CD4-positive, alpha-beta T cell (primary cell): ENCODE results near the gene FAM163B. TPM values are rescaled to one million over a fixed set of nuclear protein-coding genes. Genes with fewer than 3 reads are reported as not detected.

Source experiments
- ATAC-seq: fragments of 200-7000 bp; cut with Tn5 transposase; one replicate; pipeline ENCODE4 v1.10.0; 2022; ENCODE audit warnings: mild to moderate bottlenecking; ENCODE audit not compliant: poor library complexity
- CTCF ChIA-PET: fragments of 350-600 bp; sonication (Branson Sonifier 250); formaldehyde crosslinking; loops from one replicate; lab custom pipeline; 2021; ENCODE audit warnings: antibody characterized with exemption, inconsistent platforms; lab: Charles Lee
- POLR2A ChIA-PET: fragments of 350-600 bp; sonication (Branson Sonifier 250); formaldehyde crosslinking; loops from one replicate; lab custom pipeline; 2021; ENCODE audit warnings: antibody characterized with exemption, inconsistent platforms; lab: Charles Lee
- DNase-seq, 14 experiments: peaks; one replicate each; pipeline ENCODE4 v3.0.0-alpha.2; 2013 to 2020; ENCODE audit warnings: mixed read lengths in 2 of 14
- H3K27ac ChIP-seq, 2 donors: one replicate each; pipeline versions ENCODE4 v1.5.1 to v1.7.0; 2013; ENCODE audit warnings: low read length in 2 of 2, low read depth in 1 of 2, mild to moderate bottlenecking in 1 of 2
- H3K27me3 ChIP-seq, 2 experiments: 1 replicate in 1 of 2; 2 replicates in 1 of 2; pipeline versions ENCODE4 v1.6.1 to v1.7.0; 2013; ENCODE audit warnings: low read length in 2 of 2, control low read depth in 1 of 2, mild to moderate bottlenecking in 1 of 2, moderate library complexity in 1 of 2; ENCODE audit not compliant: insufficient read depth in 2 of 2, control insufficient read depth in 1 of 2
- H3K36me3 ChIP-seq: one replicate; pipeline ENCODE4 v1.6.1; 2013; ENCODE audit warnings: low read length, control low read depth; ENCODE audit not compliant: insufficient read depth
- H3K4me1 ChIP-seq: one replicate; pipeline ENCODE4 v1.6.1; 2013; ENCODE audit warnings: low read length, control low read depth; ENCODE audit not compliant: insufficient read depth
- H3K4me3 ChIP-seq: one replicate; pipeline ENCODE4 v1.5.1; 2013; ENCODE audit warnings: mild to moderate bottlenecking, low read length, moderate library complexity
- H3K9me3 ChIP-seq, 2 experiments: 1 replicate in 1 of 2; 2 replicates in 1 of 2; pipeline versions ENCODE4 v1.6.1 to v1.7.0; 2013; ENCODE audit warnings: low read length in 2 of 2, mild to moderate bottlenecking in 2 of 2, control low read depth in 1 of 2, moderate library complexity in 1 of 2; ENCODE audit not compliant: control insufficient read depth in 1 of 2, insufficient read depth in 1 of 2
- H3K27ac Mint-ChIP-seq: one replicate; pipeline ENCODE4 v1.8.0; 2020; ENCODE audit warnings: mixed read lengths
- H3K27me3 Mint-ChIP-seq: one replicate; pipeline ENCODE4 v1.8.0; 2021; ENCODE audit warnings: mixed read lengths
- H3K36me3 Mint-ChIP-seq: one replicate; pipeline ENCODE4 v1.8.0; 2021; ENCODE audit warnings: low read depth, mixed read lengths
- H3K4me1 Mint-ChIP-seq: one replicate; pipeline ENCODE4 v1.8.0; 2021; ENCODE audit warnings: low read depth, mixed read lengths
- H3K4me3 Mint-ChIP-seq: one replicate; pipeline ENCODE4 v1.8.0; 2020; ENCODE audit warnings: mild to moderate bottlenecking, mixed read lengths
- H3K9me3 Mint-ChIP-seq: one replicate; pipeline ENCODE4 v1.8.0; 2020; ENCODE audit warnings: mixed read lengths
- intact Hi-C, 2 experiments: fragments of 100-400 bp; cut with DNase I in 1 of 2; cut with micrococcal nuclease in 1 of 2; formaldehyde crosslinking; loops; one replicate each; pipeline versions ENCODE4 v1.15.1 to v1.9.0; 2023 to 2025; cut with DNase I, micrococcal nuclease
- total RNA-seq, 174 experiments: library from RNA in 2 of 174; stranded (reverse) in 2 of 174; gene quantifications; one replicate each; pipeline ENCODE4 v1.2.3 and lab custom pipeline; 2021 to 2026
- TF ChIP-seq, protein P1 (sequence below): fragments of 200-600 bp; IDR thresholded peaks from one replicate; pipeline ENCODE4 v1.8.0; 2022; ENCODE audit warnings: antibody characterized with exemption, mild to moderate bottlenecking

The FAM163B gene
- total RNA-seq, 2 experiments from 2014 or later, result not detected

DNA sequence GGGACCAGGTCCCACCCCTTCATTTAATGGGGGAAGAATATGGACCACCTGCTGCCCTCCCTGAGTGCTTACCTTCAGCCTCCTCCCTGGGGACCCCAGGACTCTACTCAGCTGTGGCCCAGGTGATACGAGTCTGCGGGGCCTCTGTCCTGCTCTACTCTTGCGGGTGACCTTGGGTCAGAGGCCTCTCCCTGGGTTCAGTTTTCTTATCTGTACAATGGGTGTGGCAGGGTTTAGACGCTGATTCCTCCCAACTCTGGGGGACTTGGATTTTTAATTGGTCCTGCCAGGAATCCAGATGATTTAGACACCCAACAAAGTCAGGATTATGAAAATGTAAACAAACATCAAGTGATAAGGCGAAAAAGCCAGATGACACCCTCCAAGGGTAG lies 25.0 kb downstream of the FAM163B start:
- POLR2A ChIA-PET, result no interaction called here
- ATAC-seq, result no peak
- no peak overlapping the region for H3K27ac Mint-ChIP-seq
- no peak for DNase-seq
- CTCF ChIA-PET, result no interaction called here
- Histone ChIP-seq H3K27ac (no peak overlapping the region), H3K9me3 (peaks cover 0 to 26% of the 10 kb centered on the region in 2 experiments), H3K27me3 (peaks cover 39 to 52% of the 10 kb centered on the region in 2 experiments), H3K4me3 (no peak overlapping the region), H3K36me3 (no peaks in the 10 kb centered on the region), H3K4me1 (peaks cover 15% of the 10 kb centered on the region)
- H3K4me1 Mint-ChIP-seq, result no peaks in the 10 kb centered on the region
- H3K27me3 Mint-ChIP-seq, result peaks cover 57% of the 10 kb centered on the region
- H3K4me3 Mint-ChIP-seq, result no peak overlapping the region
- H3K36me3 Mint-ChIP-seq, result no peaks in the 10 kb centered on the region
- H3K9me3 Mint-ChIP-seq, result no peaks in the 10 kb centered on the region
- intact Hi-C loops, result no loop called here
- TF ChIP-seq, protein P1, sequence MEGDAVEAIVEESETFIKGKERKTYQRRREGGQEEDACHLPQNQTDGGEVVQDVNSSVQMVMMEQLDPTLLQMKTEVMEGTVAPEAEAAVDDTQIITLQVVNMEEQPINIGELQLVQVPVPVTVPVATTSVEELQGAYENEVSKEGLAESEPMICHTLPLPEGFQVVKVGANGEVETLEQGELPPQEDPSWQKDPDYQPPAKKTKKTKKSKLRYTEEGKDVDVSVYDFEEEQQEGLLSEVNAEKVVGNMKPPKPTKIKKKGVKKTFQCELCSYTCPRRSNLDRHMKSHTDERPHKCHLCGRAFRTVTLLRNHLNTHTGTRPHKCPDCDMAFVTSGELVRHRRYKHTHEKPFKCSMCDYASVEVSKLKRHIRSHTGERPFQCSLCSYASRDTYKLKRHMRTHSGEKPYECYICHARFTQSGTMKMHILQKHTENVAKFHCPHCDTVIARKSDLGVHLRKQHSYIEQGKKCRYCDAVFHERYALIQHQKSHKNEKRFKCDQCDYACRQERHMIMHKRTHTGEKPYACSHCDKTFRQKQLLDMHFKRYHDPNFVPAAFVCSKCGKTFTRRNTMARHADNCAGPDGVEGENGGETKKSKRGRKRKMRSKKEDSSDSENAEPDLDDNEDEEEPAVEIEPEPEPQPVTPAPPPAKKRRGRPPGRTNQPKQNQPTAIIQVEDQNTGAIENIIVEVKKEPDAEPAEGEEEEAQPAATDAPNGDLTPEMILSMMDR, result no peak

DNA sequence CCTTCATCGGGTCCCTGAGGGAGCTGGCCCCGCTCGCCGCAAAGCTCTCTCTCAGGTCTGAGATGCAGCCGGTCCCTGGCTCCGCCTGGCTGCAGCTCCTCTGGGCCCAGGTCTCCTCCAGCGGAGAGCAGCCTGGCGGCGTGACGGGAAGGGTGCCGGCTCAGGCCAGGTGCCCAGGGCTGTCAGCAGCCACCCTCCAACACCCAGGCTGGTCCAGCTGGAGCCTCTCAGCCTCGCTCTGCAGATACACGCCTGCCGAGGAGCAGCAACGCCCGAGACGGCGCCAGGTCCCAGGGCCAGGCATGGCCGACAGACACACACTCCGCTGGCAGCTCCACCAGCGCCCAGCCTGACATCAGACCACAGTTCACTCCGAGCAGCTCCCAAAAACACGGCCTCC lies 25.6 kb downstream of the FAM163B start:
- Mint-ChIP-seq H3K27me3 (peaks cover 57% of the 10 kb centered on the region), H3K4me1 (no peaks in the 10 kb centered on the region), H3K9me3 (no peaks in the 10 kb centered on the region), H3K36me3 (no peaks in the 10 kb centered on the region), H3K27ac (no peak overlapping the region), H3K4me3 (no peak overlapping the region)
- POLR2A ChIA-PET, result no interaction called here
- peaks cover 0 to 26% of the 10 kb centered on the region in 2 experiments for H3K9me3 ChIP-seq
- H3K4me3 ChIP-seq, result no peak overlapping the region
- H3K27ac ChIP-seq, result no peak overlapping the region
- TF ChIP-seq, protein P1, result no peak
- intact Hi-C loops, result no loop called here
- peaks cover 39 to 56% of the 10 kb centered on the region in 2 experiments for H3K27me3 ChIP-seq
- H3K4me1 ChIP-seq, result peaks cover 15% of the 10 kb centered on the region
- CTCF ChIA-PET, result no interaction called here
- H3K36me3 ChIP-seq, result no peaks in the 10 kb centered on the region
- DNase-seq (no peak), ATAC-seq (no peak)

DNA sequence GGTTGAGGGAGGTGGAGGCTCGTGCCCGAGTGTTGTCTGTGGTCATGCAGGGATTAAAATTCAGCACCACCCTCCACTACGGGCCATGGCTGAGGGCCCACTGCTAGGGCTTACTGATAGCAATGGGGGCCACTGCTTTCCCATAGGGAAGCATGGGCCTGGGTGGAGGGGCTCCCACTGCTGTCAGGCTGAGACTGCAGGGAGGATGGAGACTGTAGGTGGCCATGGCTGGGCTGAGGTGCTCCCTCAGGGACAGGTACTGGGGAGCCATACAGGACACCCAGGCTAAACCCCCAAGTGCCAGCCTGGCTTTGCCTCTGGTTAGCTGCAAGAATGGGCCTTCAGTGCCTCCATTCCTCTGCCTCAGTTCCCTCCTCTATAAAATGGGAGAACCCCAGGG lies 26.1 kb downstream of the FAM163B start:
- ChIA-PET POLR2A (no interaction called here), CTCF (no interaction called here)
- Mint-ChIP-seq H3K4me1 (no peaks in the 10 kb centered on the region), H3K27me3 (peaks cover 61% of the 10 kb centered on the region), H3K27ac (no peak overlapping the region), H3K36me3 (no peaks in the 10 kb centered on the region), H3K9me3 (no peaks in the 10 kb centered on the region), H3K4me3 (no peak overlapping the region)
- ATAC-seq (no peak), DNase-seq (no peak)
- peaks cover 43 to 58% of the 10 kb centered on the region in 2 experiments for H3K27me3 ChIP-seq
- no peak overlapping the region for H3K27ac ChIP-seq
- intact Hi-C loops, result no loop called here
- H3K36me3 ChIP-seq, result no peaks in the 10 kb centered on the region
- TF ChIP-seq, protein P1, result no peak
- H3K4me3 ChIP-seq, result no peak overlapping the region
- peaks cover 15% of the 10 kb centered on the region for H3K4me1 ChIP-seq
- H3K9me3 ChIP-seq, result peaks cover 0 to 23% of the 10 kb centered on the region in 2 experiments
